NCI-H526 treated with DMSO at 0.1 percent for 48 hours (cell line): ENCODE measurements around the gene PLEKHA7.

Source experiments
- DNase-seq: peaks from one replicate; lab custom pipeline; 2025; lab: John Stamatoyannopoulos, UW

Gene PLEKHA7

DNA sequence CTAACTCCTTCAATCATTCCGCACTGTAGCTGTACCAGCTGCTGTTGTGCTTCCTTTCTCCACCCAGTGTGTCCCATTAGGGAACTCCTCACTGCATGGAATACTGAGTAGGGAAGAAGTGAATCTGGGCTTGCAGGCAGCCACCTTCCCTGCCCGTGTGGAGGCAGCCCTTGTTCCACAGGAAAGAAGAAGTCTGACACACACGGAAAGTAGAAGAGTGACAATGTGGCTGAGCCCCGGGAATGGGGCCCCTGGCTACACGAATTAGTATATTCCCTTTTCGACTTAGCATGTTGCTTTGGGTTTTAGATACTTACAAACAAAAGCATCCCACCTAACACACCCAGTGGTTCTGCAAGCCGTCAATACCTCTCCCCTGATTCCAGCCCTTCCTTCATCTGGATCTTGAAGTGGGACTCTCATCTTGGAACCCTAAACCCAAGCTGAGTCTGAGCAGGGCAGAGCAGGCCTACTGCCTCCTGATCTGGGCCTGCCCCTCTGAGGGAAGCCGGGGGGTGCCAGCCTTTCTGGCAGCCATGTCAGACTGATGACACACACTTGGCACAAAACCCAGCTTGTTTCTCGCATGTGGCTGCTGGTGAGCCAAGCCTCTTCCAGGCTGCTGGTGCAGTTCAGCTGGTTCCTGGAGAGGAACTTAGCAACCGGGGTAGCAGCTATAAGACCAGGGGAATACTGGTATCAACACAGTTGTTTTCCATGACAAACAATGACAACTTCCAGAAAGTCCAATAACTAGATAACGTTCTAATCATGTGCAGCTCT, 204.1 kb downstream of the PLEKHA7 start:
- DNase-seq = no peak

DNA sequence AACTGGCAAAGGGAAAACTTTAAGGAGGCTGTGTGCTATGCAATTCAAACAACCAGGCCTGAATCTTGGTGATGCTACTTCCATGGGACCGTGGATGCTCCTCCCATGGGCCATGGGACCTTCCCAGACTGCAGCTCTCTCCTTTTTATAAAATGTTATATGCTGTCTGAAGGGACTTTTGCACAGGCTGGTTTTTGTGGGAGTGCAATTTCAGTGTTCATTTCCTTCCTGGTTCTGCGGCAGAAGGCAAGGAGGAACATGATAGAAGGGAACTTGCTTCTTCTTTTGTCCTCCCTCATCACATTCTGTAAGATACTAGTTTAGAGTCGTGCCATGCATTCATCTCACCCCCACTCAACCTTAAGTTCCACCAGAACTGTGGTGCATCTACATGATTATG, 206.9 kb downstream of the PLEKHA7 start:
- no peak for DNase-seq

DNA sequence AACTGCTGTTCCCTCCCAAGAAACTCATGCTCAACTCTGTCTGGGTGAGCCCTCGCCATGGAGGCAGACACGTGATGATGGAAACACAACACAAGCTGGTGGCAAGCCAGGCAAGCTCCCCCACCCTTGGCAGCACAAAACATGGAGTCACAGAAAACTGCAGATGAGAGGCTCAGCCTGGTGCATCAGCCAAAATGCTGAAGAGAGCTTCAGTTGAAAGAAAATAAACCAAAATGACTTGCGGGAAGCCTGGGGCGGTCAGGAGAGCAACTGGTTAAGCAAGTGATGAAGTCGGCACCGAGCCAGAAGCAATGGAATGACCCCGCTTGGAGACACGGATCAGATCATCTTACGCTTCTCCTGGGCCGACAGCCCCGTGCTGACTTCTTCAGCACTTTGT, 207.4 kb downstream of the PLEKHA7 start:
- no peak for DNase-seq

DNA sequence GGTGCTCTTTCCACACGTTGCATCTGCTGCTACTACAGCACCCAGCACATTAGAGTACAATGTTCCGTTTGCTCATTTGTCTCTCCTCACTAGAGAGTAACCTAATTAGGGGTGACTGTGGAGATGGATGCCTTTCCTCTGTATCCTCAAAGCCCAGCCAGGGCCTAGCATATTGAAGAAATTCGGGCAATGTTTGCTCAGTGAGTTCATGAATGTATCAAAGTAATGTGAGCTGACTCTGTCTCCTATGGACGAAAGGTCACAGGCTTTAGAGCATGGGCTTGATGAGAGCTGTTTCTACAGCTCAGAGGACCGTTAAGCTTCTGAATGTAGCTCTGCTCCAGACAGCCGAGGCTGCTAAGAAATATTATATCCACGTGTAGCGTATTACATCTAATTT, 208.3 kb downstream of the PLEKHA7 start:
- no peak for DNase-seq

DNA sequence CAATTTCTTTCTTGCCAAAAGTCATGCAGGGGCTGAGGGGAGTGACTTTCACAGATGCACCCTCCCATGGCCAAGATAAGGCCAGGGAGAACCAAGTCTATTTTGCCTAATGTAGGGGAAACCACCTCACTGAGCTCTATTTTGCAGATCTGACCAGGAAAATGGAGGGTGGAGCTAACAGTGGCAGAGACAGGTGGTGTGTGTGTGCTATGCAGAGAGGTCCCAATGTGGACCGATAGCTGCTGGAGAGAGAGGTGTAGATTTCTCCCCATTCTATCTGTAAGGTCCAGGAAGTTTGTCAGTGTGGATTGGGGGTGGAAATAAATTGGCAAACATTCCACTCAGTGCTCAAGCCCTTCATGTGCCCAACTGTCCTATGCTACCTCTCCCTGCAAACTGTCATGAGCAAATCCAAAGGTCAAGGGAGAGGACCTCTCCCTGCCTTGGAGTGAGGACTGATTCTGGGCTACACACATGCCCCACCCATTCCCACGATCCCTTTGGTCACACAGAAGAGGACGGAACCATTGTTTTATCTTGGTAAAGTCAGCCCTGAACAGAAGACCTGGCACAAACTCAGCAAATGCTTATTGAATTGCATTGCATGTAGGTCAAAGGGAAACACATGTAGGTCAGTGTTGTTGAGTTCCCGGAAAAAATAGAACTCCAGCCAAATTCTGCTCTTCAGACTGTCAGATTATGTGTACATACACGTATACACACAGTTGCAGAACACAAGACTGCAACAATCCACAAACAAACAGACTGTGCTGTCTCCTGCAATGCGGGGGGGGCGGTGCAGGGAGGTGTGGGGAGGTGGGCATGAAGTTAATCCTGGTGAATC, 209.9 kb downstream of the PLEKHA7 start:
- DNase-seq = no peak

DNA sequence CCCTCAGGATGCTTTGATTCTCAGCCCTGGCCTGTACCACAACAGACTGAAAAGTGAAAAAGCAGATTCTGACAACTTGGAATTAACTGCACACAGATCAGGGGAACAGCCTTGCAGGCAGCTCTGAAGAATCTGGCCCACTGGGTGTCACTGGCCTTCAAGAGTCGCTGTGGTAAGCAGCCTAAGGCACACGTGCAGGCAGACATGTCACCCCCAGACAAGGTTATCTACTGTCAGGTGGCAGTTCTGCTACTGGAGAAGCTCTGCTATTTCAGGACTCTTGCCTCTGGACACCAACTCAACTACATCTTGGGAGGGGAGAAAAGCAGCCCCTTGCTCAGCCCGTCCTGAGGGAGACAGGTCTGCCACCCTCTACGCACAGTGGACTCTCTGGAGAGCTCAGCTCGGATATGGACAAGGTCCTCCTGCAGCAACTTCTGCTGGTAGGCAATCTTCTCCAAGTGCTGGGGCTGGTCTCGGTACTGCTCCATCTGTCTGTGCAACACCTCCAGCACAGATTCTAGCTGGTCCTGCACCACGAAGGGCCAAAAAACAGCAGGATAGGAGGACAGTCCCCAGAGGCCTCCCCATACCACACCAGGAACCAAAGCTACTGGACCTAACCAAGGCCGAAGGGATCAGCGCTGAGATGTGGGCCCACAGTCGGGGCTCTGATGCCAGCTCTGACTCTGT, 212.8 kb downstream of the PLEKHA7 start:
- no peak for DNase-seq

DNA sequence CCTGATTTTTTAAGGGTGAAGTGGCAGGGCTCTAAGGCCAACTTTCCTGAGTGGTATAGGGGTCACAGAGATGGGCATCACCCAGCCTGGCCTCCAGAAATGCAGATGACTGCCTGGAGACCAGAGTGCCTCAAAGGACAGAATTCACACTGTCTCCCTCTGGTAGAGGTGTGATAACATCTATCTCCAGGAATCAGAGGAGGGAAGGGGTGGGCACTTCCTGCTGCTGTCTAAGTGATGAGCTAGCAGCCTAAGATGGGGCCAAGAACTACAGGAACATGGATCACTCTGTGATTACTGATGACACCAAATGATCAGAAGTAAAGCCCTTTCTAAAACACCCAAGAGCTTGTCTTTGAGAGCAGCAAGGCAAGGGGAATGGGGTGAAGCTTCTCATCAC, 213.8 kb downstream of the PLEKHA7 start:
- DNase-seq = no peak

DNA sequence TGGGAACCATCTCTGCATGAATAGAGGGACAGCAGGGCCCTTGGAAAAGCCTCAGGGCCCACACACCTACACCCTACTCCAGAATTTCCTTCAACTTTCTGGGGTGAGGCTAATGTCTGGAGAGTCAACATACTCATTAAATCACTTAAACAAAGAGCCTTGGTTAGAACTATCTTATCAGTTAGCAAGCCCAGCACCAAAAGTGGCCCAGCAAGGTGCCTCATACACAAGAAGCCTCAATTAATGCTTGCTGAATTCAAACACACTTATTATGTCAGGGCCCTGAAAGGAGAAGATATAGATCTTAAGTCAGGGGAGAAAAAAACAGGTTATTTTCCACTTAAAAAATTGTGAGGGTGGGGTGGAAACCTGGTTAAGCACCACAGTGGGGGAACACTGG, 214.3 kb downstream of the PLEKHA7 start:
- no peak for DNase-seq

DNA sequence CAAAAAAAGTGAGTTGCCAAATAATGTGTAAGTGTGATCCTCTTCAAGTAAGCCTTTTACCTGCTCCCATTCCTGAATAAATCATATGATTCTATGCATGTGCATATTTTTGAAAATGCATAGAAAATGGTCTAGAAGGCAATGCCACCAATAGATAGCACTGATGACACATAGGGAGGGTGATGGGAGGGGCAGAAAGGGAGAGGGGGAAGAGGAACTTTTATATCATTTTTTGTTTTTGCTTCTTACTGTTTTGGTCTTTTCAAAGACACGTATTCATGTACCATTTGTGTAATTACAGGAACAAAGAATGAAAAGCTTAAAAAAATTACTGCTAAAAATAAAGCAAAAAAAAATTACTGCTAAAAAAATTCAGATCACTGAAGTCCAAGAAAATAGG, 215.0 kb downstream of the PLEKHA7 start:
- no peak for DNase-seq

DNA sequence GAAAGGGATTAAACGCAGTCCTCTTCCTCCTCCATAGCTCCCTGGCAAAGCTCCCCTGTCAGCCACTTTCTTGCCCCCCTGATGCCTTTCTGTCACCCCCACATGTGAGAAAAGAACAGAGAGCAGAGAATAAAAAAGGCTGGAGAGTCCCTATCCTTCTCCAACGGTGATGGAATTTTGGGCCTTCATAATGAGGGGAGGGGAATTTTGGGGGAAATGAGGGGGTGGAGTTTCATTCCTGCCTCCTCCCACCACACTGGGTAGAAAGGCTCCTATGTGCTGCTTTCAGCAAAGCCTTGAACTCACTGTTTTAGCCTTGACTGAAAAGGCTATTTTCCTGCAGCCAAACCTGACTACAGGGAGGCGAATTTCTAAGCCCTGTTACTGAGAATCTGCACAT, 216.4 kb downstream of the PLEKHA7 start:
- DNase-seq = no peak

DNA sequence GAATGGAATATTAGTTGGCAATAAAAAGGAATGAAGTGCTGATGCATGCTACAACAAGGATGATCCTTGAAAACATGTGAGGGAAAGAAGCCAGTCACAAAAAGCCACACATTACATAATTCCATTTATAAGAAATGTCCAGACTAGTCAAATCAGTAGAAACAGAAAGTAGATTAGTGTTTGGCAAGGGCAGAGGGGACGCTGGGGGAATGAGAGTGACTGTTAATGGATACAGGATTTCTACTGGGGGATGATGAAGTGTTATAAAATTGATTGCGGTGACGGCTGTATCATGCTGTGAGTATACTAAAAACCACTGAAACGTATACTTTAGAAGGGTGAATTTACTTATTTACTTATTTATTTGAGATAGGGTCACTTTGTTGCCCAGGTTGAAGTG, 217.9 kb downstream of the PLEKHA7 start:
- DNase-seq = no peak

DNA sequence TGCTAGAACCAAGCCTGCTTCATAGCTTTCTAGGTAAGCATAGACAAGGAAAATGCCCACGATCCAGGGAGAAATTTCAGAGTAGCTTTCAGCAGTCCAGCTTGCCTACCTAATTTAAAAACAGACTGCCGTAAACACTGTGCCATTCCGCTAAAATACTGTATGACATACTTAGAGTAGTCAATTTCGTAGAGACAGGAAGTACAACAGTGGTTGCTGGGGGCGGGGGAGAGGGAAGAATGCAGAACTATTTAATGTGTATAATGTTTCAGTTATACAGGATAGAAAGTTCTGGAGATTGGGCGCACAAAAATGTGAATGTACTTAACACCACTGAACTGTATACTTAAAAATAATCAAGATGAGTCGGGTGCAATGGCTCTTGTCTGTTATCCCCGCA, 219.1 kb downstream of the PLEKHA7 start:
- DNase-seq = no peak

DNA sequence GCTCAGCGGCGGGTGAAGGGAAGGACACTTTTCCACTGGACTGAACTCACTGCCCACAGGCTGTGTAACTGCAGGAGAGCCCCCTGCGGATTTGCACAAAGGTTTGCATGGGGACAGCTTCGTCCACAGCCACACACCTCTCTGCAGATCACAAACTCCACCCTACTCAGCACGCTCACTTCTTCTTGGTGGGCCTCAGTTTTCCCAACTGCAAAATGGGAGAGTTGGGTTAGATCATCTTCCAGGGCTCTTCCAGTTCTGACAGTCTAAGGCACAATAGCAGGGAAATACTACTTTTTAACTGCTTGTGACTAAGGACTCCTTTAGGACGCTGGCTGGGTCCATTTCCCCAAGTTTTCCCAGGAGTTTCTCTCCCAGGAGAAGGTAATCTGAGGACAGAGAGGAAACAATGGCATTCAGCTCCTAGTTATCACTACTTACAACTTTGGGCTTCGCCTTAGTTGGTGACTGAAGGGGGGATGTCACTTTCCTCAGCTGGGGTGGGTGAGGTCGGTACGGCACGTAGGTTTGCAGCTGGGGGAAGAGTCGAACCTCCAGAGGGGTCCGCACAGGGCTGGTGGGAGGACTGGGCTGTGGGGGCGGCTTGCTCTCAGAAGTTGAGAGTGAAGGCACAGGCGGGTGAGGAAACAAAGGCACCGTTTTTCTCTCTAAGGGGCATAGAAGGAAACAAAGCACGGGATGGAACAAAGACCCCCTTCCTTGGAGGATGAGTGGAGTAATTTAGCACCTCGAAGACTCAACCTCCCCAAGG, 220.0 kb downstream of the PLEKHA7 start:
- no peak for DNase-seq

DNA sequence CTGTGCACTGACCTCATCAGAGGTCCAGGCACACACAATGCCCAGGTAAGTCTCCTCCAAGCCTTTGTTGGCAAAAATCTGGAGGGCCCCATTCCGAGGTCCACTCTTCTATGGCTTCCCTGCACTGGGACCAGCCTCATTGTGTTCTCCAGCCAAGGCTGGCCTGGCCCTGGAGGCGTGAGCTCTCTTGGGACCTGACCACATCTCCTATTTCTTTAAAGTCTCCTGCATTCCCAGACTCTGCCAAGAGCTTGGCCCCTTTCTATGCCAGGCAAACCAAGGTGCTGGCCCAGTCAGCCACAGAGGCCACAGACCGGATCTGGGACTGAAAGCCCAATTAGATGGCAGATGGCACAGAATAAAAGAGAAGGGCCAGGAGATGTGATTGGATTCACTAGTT, 220.7 kb downstream of the PLEKHA7 start:
- no peak for DNase-seq

DNA sequence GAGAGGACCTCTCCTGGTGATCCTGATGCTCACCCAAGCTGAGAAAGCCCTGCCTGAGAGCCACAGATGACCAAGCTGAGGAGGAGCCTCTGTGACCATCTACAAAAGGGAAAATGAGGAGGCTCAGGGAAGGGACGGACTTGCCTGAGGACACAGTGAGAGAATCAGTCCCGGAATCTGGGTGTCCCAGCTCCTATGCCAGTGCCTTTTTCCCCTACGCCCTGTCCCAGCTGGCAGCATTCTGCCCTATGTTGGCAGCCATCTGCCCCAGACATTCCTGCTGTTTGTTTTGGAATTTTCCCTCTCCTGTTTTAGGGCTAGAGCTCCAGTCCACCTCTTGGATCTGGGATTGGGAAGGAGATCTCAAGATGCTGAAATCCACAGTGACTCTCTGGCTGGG, 221.2 kb downstream of the PLEKHA7 start:
- DNase-seq = no peak

DNA sequence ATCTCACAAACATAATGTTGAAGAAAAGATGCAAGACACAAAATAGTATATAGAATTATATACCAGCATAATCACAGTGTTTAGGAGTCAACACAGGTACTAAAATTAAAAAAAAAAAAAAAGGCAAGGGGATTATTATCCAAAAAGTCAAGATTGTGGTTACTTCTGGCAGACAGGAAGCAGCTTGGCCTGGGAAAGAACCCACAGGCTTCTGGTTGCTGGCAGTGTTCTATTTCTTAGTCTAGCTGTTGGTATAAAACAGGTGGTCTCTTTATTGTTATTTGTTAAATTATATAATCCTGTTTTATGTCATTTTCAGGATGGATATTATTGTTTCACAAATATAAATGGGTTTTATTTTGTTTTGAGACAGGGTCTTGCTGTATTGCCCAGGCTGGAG, 221.8 kb downstream of the PLEKHA7 start:
- no peak for DNase-seq

DNA sequence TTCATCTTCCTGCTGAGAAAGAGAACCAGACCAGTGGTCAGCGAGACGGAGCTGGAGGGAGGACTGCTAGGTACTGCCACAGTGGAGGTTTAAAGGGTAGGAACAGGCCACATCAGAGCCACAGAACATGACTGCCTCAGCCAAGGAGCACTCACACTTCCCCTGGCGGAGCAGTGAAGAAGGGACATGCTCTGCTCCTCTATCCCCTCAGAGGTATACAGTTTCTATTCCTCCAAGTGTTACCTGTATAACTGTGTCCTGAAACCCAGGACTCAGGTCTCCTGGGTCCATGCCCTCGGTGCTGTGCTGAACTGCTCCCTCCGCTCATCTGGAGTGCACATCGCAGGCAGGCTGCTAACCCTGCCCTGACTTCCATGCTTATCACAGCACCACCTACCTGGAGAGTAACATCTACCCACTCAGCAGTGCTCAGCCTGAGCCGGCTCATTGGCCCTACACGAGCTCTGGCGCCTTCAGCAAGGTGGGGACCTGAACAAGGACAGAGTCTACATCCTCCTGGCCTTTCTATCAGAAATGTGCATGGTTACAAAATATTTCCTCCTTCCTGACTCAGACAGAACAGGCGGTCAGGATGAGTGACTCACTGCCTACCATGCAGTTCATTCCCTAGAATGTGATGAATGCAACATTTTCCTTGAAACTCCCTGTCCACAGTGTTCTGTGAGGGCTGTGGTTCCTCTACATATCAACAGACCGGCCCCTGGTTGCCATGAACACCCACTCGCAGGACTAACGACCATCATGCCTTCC, 222.8 kb downstream of the PLEKHA7 start:
- no peak for DNase-seq

DNA sequence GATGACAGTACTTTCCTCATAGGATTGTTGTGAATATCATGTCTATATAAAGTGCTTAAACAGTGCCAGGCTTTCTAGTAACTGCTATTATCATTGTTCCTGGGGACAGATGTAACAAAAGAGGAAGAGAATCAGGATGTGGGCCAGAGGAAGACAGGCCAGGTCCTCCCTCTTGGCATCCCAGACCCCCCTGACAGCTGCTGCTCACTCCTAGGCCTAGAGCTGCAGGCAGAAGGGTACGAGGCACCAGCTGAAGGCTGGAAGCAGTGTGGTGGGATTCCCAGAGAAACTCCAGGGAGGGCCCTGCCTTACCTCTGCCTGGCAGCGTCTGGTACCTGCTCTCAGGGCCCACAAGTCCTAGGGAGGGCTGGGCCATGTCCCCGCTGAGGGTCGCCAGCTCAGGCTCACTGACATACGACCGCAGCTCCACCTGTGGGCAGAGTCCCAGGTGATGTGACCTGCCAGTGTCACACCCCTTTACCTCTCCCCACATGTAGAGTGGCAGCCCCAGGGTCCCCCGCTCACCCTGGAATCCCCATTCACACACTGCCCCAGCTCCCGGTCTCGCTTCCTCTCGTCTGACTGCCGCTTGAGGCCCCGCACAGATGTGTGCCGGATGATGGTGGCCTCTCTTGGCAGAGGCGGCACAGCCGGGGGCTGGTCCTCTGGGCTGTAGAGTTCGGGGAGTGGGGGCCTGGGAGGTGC, 223.6 kb downstream of the PLEKHA7 start:
- no peak for DNase-seq

DNA sequence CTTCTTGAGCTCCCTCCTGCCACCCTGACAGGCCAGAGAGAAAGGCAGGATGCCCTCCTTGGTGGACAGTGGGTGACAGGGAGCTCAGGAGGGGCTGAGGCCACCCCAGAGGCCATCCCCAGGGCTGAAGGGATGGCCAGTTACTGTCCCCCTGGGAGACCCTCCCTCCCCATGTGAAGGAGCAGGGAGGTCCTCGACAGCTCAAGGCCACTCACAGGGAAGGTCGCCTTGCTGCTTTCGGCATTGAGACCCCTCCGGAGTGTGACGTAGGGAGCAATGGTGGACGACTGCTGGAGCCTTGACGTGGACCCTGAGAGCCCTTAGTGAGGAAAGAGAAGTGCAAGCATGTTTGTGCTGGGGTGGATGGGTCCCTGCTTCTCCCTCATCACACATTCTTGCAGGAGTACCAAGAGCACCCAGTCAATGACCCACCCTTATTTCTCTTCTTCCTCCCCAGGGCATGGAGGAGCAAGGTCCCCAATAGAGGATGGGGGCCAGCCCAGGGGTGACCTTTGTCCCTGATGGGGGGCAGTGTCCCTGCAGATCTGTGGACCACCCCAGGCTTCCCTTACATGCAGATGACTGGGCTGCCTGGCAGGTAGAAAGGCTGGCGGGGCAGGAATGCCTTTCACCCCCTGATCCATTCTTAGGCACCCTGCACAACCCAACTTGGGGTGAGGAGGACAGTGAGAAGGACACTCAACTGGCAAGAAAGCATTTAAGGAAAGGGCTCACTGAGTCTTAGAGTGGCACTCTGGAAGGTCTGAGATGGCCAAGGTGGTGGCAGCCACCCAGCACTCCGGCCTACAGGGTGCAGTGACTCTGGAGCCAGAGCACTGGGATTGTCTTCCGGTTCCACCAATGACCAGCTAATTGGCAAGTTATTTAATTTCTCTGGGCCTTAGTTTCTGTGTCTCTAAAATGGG, 224.4 kb downstream of the PLEKHA7 start:
- DNase-seq = no peak

DNA sequence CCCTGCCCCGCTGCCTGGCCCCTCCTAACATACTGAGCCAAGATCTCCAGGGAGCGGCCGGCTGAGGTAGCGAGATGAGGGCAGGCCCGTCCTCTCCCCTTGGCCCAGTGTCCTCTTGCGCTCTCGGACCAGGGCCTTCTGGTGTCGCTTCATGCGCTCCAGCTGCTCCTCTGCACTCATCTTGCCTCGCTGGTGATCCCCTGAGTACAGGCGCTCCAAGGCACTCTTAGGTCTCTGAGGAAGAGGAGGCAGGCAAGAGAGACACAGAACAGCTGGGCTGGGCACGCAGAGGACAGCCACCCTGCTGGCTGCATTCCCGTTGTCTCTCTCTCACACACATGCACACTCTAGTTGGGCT, 225.2 kb downstream of the PLEKHA7 start:
- no peak for DNase-seq
